Measurements from ENCODE around the gene MAST1.

DNA sequence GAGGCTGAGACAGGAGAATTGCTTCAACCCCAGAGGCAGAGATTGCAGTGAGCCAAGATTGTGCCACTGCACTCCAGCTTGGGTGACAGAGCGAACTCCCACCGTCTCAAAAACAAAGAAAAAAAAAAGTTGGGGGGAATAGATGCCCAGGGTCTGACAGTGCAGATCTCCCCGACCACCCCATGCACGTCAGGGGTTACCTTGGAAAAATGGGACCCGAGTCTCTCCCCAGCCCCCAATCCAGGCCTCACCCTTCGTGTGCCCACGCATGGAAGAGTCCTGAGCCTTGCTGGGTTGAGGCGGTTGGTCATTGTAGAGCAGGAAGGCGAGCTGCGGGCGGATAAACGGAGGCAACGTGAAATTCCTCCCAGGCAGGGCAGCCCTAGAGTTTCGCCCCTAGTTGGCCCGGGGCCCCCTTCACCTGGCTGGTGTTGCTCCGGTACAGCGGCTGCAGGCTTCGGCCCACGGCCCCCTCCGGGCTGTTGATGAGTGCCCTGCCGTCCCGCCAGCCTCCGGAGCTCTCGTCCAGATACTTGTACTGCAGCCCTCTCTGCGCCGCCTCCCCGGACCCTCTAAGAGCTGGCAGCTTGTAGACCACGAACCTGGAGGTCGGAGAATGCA is 42.3 kb downstream of the MAST1 start:
- TF ChIP-seq, protein P1, sequence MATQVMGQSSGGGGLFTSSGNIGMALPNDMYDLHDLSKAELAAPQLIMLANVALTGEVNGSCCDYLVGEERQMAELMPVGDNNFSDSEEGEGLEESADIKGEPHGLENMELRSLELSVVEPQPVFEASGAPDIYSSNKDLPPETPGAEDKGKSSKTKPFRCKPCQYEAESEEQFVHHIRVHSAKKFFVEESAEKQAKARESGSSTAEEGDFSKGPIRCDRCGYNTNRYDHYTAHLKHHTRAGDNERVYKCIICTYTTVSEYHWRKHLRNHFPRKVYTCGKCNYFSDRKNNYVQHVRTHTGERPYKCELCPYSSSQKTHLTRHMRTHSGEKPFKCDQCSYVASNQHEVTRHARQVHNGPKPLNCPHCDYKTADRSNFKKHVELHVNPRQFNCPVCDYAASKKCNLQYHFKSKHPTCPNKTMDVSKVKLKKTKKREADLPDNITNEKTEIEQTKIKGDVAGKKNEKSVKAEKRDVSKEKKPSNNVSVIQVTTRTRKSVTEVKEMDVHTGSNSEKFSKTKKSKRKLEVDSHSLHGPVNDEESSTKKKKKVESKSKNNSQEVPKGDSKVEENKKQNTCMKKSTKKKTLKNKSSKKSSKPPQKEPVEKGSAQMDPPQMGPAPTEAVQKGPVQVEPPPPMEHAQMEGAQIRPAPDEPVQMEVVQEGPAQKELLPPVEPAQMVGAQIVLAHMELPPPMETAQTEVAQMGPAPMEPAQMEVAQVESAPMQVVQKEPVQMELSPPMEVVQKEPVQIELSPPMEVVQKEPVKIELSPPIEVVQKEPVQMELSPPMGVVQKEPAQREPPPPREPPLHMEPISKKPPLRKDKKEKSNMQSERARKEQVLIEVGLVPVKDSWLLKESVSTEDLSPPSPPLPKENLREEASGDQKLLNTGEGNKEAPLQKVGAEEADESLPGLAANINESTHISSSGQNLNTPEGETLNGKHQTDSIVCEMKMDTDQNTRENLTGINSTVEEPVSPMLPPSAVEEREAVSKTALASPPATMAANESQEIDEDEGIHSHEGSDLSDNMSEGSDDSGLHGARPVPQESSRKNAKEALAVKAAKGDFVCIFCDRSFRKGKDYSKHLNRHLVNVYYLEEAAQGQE (IDR thresholded peaks at IDR 0.05) = no peak
- TF ChIP-seq GABPA (IDR thresholded peaks at IDR 0.05 in 1 of 2, conservative IDR thresholded peaks at IDR 0.05 in 1 of 2) (no peak), FOXA1 (IDR thresholded peaks at IDR 0.05) (no peak)
- TF ChIP-seq, protein P2, sequence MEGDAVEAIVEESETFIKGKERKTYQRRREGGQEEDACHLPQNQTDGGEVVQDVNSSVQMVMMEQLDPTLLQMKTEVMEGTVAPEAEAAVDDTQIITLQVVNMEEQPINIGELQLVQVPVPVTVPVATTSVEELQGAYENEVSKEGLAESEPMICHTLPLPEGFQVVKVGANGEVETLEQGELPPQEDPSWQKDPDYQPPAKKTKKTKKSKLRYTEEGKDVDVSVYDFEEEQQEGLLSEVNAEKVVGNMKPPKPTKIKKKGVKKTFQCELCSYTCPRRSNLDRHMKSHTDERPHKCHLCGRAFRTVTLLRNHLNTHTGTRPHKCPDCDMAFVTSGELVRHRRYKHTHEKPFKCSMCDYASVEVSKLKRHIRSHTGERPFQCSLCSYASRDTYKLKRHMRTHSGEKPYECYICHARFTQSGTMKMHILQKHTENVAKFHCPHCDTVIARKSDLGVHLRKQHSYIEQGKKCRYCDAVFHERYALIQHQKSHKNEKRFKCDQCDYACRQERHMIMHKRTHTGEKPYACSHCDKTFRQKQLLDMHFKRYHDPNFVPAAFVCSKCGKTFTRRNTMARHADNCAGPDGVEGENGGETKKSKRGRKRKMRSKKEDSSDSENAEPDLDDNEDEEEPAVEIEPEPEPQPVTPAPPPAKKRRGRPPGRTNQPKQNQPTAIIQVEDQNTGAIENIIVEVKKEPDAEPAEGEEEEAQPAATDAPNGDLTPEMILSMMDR (IDR thresholded peaks at IDR 0.05; ENCODE audit: low read depth, low read length, missing input control) = no peak
